HG02610 (cell line): ENCODE data around the gene NRXN2.
"Not testable (repeated sequence)": the region's sequence is repeated elsewhere in the genome, so short reads cannot be mapped to it uniquely, and the experiment has no call there.

ENCODE experiments used
- ATAC-seq: cut with Tn5 transposase; IDR thresholded peaks from one replicate; pipeline ENCODE4 v1.9.1; 2021; ENCODE audit warnings: mild to moderate bottlenecking, moderate library complexity; ENCODE audit not compliant: unreplicated experiment

The NRXN2 gene

GRCh38 chr11:64569300-64569970, 153.6 kb downstream of the NRXN2 start:
- ATAC-seq = no peak

- no peak for ATAC-seq
These were observed 154.3 kb downstream of the NRXN2 start for GRCh38 chr11:64568584-64569140.

- ATAC-seq = no peak
These were observed 154.9 kb downstream of the NRXN2 start for GRCh38 chr11:64568041-64568571.

GRCh38 chr11:64566915-64567891, 155.8 kb downstream of the NRXN2 start:
- no peak for ATAC-seq

- no peak for ATAC-seq
These were observed 156.7 kb downstream of the NRXN2 start for GRCh38 chr11:64566042-64566914.

- no peak for ATAC-seq
These were observed 157.8 kb downstream of the NRXN2 start for GRCh38 chr11:64564947-64565889.

- no peak for ATAC-seq
These were observed 158.6 kb downstream of the NRXN2 start for GRCh38 chr11:64564419-64564818.

- ATAC-seq = no peak
These were observed 159.0 kb downstream of the NRXN2 start for GRCh38 chr11:64563966-64564365.

- no peak for ATAC-seq
These were observed 160.2 kb downstream of the NRXN2 start for GRCh38 chr11:64562723-64563351.

GRCh38 chr11:64561984-64562722, 160.8 kb downstream of the NRXN2 start:
- ATAC-seq = no peak

- not testable (repeated sequence) for ATAC-seq
These were observed 161.6 kb downstream of the NRXN2 start for GRCh38 chr11:64561429-64561828.

- ATAC-seq = no peak
These were observed 162.1 kb downstream of the NRXN2 start for GRCh38 chr11:64560941-64561340.

GRCh38 chr11:64560139-64560771, 162.7 kb downstream of the NRXN2 start:
- no peak for ATAC-seq

- ATAC-seq = no peak
These were observed 163.5 kb downstream of the NRXN2 start for GRCh38 chr11:64559351-64560138.

- ATAC-seq = no peak
These were observed 164.1 kb downstream of the NRXN2 start for GRCh38 chr11:64558869-64559268.

GRCh38 chr11:64558065-64558745, 164.8 kb downstream of the NRXN2 start:
- no peak for ATAC-seq
